Activated CD8-positive, alpha-beta memory T cell treated with anti-CD3 and anti-CD28 coated beads for 48 hours (primary cell): ENCODE measurements around the gene PPFIA3.

Source experiments
- DNase-seq, 3 experiments: peaks; one replicate each; pipeline ENCODE4 v3.0.0-alpha.2; 2020; ENCODE audit warnings: low read depth in 2 of 3, low spot score in 2 of 3

PPFIA3 gene

DNA sequence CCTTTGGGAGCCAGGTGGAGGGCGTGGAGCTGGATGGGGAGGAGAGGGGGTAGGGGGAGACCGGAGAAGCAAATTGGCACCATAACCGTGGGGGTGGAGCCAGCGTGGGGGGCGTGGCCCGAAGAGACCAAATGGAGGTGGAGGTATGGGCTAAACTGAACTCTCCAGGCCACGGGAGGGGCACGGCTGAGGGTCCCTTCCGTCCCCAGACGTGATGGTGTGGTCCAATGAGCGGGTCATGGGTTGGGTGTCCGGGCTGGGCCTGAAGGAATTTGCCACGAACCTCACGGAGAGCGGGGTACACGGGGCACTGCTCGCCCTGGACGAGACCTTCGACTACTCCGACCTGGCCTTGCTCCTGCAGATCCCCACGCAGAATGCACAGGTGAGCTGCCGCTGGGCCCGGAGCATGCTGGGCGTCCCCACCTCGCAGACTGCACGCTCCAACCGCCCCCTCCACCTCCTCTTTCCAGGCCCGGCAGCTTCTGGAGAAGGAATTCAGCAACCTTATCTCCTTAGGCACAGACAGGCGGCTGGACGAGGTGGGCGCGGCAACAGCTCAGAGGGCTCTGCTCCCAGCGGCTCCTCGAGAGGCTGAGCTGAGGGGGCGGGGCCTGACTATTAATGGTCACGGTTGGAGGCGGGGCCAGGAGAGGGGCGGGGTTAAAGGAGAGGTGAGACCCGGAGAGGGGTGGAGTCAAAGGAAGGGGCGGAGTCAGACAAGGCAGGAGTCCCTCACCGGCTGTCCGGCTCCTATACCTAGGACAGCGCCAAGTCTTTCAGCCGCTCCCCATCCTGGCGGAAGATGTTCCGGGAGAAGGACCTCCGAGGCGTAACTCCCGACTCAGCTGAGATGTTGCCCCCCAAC is 29.7 kb downstream of the PPFIA3 start:
- peak; percentile 56 to 66 (median 64) for DNase-seq

- DNase-seq, result no peak
Measured at GRCh38 chr19:49149652-49150105, 30.3 kb downstream of the PPFIA3 start.

DNA sequence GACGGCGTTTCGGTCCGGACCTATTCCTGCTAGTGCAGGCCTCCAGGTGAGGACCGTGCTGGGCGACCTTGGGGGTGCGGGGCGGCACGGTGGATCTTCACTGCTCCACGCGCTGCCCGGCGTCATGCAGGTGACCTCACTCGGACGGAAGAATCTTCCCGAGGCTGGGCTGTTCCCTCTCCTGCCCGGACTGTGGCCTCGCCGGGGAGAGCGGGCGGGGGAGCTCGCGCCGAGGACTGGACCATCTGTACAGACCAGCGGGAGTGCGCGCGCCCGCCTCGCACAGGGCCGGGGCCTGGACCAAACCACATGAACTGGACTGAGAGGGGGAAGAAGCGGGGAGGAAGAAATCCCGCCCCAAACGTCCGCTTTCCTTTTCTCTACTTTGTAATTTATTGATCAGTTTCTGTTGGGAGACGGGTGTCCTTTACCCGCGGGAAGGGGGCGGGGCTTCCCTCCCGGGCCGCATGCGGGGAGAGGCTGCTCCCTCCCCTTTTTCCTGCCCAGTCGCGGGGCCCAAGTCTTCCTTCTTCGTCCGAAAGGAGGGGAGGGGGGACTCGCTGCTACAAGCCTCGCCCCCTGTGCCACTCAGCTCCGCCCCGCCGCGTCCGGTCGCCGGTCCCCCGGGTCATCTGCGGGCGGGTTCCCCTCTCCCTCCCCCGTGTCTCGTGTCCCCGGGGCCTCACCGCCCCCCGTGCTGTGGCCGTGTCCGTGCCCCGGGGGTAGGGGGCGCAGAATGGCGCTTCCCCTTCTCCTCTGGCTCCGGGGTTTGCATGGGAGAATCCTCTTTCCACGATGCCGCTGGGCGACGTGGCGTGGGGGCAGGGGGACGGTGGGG is 31.0 kb downstream of the PPFIA3 start:
- DNase-seq, result no peak

GRCh38 chr19:49150944-49151243 is 31.6 kb downstream of the PPFIA3 start:
- DNase-seq, result no peak

DNA sequence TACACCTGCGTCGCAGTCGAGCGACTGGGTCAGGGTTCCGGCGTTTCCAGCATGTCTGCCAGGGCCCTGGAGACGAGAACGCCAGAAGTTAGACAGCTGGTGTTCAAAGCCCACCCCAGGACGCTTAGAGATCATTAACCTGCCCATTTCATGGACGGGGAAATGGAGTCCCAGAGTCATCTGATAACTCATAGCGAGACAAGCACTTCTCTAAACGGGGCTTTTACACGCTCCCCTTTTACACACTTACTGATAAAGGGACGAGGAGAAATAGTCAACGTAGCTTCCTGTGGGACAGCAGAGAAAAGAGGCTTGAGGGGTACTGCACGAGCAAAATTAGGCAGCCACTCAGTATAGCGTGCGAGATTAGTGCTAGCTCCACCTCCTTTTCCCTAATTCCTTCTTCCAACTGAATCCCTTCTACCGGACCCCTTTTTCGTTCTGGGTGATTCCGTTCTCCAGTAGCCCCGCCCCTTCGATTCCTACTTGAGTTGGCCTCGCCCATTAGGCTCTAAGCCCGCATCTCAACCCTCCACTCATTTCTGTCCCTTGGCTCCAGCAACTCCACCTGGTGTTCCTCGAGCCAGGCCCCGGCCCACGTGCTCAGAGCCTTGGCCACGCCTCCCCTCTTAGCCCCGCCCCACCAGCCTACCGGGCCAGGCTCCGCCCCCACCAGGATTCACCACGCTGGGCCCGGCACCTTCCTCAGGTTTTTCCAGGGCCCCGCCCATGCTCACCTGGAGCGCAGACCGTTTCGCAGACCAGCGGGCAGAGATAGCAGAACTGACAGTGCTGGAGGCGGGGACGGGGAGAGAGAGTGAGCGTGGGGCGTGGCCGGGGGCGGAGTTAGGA is 32.1 kb downstream of the PPFIA3 start:
- DNase-seq, result no peak

DNA sequence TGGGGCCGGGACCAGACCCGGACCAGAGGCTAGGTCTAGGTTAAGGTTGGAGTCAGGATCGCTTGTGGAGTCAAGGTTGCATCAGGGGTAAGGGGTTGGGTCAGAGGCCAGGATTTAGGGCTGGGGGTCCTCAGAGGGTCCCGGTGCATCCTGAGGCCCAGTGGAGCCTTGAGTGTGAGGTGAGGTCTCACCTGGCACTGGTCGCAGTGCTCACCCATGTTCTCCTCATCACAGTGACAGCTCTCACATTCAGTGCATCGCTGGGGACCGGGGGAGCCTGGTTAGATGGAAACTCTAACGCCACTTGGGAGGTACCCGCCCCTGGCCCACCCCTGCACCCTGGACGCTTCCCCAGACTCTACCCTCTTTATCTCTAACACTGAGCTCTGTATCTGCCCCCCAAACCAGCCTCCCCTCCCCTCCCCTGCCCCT is 32.8 kb downstream of the PPFIA3 start:
- no peak for DNase-seq

- DNase-seq, result no peak
Measured at GRCh38 chr19:49153167-49153809, 33.9 kb downstream of the PPFIA3 start.

GRCh38 chr19:49154279-49154678 is 34.9 kb downstream of the PPFIA3 start:
- DNase-seq, result no peak

- no peak for DNase-seq
Measured at GRCh38 chr19:49155005-49155819, 35.9 kb downstream of the PPFIA3 start, which contains the start of gene HRC. HRC (minus strand) TSS chr19:49155396; CDS start chr19:49155237, 159 bp downstream.

DNA sequence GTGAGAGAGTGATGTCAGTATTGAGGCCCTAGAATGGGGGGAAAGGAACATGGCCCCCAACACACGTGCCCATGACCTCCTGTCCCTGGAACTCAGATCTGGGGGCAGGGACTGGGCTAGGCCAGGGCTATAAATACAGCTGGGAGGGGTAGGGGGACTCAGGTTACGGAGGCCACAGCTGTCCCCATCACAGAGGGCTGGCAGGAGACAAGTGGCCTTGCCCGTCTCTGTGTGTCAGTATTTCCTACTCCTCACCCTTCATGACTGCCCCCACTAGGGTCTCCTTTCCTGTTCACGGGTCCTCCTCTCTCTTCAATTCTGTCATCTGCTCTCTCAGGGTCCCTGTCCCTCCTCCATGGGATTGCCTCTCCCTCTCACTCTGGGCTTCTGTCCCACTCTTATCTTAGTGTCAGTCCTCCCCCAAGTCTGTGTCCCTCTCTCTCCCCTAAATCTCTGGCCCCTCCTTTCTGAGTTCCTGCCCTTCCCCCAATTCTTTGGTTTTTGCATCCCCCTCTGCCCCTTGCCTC is 36.5 kb downstream of the PPFIA3 start:
- DNase-seq, result no peak

- DNase-seq, result no peak
Measured at GRCh38 chr19:49157445-49158224, 38.3 kb downstream of the PPFIA3 start, which contains the start of gene TRPM4. TRPM4 (plus strand) TSS chr19:49157792; CDS start chr19:49157867, 75 bp downstream.

DNA sequence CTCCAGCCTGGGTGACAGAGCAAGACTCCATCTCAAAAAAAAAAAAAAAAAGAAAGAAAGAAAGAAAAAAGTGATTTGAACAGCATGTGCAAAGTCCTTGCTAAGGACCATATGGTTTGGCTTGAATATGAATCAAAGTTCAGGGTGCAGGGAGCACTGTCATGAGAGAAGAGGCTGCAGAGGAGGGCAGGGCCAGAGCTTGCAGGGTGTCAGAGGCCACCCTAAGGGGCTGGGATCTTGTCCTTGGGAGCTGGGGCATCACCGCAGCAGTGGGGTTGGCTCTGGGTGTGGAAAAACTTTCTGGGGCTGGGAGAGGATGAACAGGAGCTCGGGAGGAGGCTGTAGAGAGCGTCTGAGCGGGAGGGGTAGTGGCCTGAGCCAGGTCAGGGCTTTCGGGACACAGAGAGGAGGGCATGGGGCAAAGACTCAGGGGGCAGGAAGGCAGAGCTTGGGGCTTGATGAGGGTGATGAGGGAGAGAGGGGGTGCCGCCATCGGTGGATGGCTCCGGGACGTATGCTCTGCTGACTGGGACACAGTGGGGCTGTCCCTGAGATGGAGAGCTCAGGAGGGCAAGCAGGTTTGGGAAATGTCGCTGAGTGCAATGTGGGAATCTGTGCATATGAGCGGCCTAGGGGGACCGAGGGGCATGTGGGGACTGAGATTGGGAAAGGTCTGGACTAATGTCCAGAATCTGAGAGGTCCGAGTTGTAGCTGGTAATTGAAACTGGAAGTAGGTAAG is 41.3 kb downstream of the PPFIA3 start:
- no peak for DNase-seq

DNA sequence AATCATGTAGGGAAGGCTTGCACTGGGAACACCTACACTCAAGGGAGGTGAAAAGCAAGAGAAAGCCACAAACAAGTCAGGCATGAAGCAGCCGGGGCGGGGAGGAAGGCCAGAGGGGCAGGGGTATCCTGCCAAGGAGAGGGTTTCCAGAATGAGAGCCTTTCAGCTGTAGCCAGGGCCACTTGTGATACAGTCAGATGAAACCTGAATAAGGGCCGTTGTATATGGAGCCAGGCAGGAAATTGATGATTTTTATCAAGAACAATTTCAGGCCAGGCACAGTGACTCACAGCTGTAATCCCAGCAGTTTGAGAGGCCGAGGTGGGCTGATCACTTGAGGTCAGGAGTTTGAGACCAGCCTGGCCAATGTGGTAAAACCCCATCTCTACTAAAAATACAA is 42.6 kb downstream of the PPFIA3 start:
- DNase-seq, result no peak

DNA sequence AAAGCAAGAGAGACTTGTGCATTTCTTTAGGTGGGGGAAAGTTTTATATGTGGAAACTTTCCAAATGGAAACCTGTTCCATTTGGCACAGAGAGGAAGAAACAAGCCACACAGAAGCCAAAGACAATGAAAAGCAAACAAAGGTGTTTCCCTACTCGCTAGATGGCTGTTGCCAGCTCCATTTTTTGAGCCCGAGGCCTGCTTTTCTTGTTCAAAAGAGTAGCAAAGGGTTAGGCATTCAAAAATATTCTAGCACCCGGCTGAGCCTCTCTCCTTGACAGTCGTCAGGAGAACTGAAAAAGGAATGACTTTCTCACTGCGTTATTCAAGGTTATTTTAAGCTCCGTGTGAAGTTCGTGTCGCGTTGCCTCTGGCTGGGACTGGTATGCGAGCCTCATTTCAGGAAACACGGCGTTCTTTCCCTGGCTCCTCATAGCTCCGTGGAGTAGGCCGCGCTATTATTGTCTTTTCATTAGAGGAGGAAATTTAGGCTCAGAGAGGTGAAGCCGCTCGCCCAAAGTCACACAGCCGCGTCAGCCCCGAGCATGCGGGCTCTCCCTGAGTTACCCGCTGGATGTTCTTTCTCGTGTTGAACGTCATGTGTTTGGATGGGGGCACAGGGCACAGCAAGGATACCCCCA is 45.9 kb downstream of the PPFIA3 start:
- DNase-seq, result no peak

DNA sequence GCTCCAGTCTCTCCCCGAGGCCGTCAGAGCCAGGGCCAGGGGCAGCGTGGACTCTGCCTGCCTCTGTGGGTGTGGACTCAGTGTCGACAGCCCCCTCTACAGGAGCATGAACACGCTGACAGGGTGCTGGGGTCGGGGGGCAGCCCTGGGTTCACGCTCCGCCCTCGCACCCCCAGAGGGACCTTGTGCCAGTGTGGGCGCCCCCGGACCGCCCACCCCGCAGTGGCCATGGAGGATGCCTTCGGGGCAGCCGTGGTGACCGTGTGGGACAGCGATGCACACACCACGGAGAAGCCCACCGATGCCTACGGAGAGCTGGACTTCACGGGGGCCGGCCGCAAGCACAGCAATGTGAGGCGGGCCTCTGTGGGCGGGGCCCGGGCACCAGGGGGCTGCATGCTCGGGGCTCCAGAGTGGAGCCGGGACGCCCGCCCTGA is 46.5 kb downstream of the PPFIA3 start:
- no peak for DNase-seq

GRCh38 chr19:49167857-49168409 is 48.6 kb downstream of the PPFIA3 start:
- no peak for DNase-seq

DNA sequence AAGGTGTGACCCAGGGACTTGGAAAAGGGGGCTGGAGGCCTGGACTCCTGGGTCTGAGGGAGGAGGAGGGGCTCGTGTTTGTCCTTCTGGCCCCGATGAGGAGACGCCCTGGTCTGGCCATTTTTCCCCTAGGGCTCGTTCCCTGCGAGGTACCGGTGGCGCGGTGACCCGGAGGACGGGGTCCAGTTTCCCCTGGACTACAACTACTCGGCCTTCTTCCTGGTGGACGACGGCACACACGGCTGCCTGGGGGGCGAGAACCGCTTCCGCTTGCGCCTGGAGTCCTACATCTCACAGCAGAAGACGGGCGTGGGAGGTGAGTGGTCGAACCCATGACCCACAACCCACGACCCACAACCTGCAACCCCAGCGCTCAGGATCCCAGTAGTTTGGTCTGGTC is 49.1 kb downstream of the PPFIA3 start:
- no peak for DNase-seq
